ENCODE results near the gene CAPG.
"Not testable (repeated sequence)": the region's sequence is repeated elsewhere in the genome, so short reads cannot be mapped to it uniquely, and the experiment has no call there.

The CAPG gene

GRCh38 chr2:85395912-85396475 lies 14.2 kb downstream of the CAPG start:
- no peak for DNase-seq

DNA sequence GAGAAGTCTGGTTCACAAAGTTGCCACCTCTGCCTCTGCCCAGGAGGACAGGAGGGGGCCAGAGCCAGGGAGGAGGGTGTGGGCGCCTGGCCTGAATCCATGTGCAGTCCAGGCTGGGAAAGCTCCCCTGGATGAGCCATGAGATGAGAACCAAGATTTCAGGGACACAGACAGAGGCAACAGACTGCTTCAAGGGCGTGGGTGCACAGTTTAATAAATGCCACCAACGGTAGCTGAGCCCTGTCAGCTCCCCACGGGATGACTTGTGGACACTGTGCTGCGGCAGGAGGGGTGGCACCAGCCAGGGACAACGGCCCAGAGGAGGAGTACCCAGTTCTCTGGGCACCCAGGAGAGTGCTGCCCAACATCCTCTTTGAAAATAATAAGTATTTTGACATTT lies 15.2 kb downstream of the CAPG start:
- no peak for DNase-seq

DNA sequence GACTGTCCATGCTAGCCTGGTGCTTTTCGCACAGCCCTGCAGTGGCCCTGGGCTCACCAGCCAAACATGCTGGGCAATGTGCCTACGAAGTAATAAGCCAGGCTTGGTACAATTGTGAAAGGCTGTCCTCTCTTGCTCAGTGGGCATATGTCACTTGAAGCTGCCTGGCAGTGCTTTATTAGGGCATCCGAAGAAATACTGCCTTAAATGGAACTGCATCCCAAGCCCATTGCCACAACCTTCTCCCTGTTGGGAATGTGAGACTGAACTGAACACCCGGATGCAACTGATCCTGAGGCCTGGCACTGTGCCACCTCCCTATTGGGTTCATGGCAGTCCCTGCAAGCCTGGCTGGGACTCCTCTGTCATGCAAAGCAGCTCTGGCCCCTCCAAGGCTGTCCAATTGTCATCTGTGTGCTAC lies 15.9 kb downstream of the CAPG start:
- DNase-seq, result no peak

DNA sequence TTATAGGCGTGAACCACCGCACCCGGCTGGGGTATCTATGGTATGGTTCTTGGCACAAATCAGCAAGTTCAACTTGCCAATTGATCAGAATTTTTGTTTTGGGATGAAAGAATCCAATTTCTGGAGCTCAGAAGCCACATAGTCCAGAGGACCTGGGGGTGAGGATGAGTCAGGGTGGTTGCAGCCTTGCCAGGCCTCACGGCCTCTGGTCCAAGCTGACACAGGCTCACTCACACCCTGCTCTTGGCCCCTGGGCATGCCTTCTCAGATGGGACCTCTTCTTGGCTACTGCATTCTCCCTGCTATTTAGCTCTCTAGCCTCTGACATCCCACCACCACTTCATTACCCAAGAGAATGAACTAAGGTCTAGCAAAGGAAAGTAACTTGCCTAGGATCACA lies 16.3 kb downstream of the CAPG start:
- no peak for DNase-seq

DNA sequence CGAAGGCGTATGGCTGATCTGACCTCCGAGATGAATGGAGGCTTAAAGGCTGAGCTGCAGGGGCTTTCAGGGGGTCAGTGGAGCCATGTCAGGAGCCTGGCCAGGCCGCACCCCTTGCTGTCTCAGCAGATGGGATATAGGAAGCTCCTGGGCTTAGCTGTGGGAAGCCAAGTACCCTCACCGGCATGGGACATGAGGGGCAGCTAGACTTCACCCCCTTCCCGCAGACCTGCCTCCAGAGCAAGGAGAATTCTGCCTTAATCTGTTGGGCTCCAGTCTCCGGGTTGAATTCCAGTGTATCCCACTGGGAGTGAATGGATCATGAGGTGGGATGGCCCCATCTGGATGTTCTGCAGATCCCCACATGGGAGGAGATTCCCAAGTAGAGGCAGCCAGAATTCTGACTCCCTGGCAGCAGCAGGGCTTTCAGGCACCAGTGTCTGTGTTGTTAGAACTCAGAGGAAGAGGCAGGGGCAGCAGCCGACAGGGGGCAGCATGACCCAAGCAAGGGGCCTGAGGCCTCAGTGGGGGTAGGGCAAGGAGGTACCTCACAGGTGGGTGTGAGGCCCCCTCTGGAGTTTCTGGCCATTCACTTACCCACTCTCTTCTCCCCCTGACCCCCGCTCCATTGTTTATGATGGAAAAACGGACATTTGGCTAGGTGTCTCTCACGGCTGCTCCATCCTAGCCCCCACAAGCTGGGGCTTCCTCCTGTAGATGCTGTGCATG lies 19.1 kb downstream of the CAPG start:
- DNase-seq, result peak; percentile 62

- no peak for DNase-seq
Measured at GRCh38 chr2:85388878-85389538, 21.2 kb downstream of the CAPG start.

DNA sequence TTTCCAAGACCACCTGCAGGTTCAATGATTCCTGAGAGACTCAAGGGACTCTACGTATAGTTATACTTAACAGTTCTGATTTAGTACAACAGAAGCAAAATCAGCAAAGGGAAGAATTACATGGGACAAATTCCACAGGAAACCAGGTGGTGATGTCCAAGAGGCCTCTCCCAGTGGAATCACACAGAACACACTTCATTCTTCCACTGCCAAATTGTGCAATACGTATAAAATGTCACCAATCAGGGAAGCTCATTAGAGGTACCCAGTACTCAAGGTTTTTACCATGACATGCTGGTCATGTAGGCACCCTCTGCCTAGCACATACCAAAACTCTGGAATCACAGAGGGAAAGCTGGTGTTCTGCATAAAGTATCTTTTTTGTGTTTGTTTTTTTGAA lies 22.4 kb downstream of the CAPG start:
- DNase-seq, result no peak

DNA sequence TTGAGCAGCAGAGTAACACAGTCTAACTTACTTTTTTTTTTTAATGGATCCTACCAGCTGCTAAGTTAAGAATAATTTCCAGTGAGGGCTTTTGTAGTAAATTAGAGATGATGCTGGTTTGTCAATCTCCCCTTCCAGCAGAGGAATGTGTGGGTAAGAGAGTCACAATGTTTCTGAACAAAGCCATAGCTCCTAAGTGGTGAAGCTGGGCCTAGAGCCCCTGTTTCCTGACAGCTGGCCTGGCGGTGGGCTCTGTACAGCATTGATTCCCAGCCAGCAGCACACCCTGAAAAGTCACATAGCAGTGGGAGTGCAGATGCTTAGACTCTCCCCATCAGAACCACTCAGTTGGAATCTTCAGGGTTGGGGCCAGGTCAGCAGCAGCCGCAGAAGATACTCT lies 24.4 kb downstream of the CAPG start:
- DNase-seq, result no peak

- DNase-seq, result no peak
Measured at GRCh38 chr2:85383850-85384249, 26.3 kb downstream of the CAPG start.

GRCh38 chr2:85383151-85383550 lies 27.0 kb downstream of the CAPG start:
- DNase-seq, result not testable (repeated sequence)

- DNase-seq, result no peak
Measured at GRCh38 chr2:85380048-85380447, 30.1 kb downstream of the CAPG start.

DNA sequence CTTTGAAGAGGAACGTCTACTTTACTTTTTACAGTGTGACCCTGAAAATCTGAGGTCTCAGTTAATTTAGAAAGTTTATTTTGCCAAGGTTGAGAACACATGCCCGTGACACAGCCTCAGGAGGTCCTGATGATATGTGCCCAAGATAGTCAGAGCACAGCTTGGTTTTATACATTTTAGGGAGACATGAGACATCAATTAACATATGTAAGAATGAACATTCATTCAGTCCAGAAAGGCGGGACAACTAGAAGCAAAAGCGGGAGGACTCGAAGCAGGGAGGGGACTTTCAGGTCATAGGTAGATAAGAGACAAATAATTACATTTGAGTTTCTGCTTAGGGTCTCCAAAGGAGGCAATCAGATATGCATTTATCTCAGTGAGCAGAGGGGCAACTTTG lies 31.9 kb downstream of the CAPG start:
- no peak for DNase-seq

DNA sequence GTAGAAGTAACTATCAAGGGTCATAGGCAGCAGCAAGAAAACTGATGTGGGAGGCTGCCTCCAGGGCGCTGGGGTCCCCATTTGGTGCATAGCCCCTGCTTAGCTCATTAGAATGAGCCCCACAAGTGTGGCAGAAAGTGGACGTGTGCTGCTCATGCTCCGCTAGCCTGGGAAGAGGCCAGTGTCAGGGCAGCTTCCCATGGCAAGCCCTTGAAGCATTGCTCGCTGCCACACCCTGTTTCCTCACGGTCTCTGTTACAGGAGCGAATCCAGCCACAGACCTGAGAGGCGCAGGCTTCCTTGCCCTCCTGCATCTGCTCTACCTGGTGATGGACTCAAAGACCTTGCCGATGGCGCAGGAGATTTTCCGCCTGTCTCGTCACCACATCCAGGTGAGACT lies 33.1 kb downstream of the CAPG start:
- no peak for DNase-seq

DNA sequence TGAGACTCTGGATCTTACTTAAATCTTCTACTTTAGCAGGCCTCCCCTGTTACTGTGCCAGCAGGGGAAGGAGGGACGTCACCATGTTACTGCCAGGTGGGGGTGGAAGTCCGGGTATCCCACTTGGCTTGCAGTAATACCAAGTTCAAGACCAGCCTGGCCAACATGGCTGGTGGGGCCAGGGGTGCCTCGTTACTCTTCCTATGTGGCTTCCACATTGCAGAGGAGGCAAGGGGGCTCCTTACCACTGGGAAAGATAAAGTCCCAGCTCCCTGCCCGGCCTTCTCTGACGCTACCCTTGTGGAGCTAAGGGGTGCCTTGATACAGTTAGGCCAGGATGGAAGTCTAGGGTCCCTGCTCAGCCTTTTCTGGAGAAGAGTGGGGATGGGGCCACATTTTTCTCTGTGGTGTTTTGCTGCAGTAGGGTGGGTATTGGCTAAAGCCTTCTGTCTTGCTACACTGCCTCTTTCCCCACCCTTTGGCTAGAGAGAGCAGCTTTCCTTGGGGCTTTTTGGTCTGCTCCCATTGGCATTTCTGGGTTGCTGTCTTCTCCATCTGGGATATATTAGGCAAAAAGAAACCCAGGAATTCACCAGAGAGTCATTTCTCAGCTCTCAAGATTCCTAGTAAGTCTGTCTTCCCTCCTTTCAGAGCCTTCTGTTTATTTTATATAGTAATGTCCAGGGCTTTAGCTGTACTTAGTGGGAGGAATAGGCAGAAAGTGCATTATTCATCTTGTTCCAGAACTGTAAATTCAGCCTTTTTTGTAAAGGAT lies 33.7 kb downstream of the CAPG start:
- DNase-seq, result no peak

DNA sequence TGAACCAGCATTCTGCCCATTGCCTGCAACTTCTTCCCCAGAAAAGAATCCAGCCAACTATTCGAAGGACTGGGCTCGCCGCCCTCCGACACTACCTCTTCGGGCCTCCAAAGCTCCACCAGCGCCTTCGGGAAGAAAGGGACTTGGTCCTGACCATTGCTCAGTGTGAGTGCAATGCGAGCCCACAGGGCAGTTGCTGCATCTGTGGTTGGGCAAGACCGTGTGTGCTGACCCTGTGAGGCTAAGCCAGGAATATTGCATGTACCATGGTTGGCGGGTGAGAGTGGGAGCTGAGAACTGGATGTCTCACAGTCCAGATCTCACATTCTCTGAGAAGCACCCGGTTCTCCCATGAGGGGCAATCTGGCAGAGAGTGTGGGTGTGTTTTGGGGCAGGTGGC lies 39.1 kb downstream of the CAPG start:
- DNase-seq, result no peak

DNA sequence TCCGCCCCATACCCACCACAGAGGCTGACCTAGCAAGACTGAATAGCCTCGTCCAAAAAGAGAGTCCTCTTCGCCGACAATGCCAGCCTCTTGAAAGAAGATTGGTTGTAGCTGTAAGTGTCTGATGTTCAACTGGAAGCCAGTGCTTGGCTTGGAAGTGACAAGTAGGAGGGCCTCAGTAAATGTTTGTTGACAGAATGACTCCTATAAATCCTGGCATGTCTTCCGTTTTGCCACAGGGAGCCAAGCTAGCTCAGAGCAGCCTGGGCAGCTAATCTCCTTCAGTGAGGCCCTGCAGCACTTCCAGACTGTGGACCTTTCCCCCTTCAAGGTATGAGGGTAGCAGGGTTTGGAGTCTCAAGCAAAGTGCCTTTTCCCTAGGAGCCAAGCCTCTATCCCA lies 40.7 kb downstream of the CAPG start:
- DNase-seq, result no peak

- DNase-seq, result no peak
Measured at GRCh38 chr2:85368921-85369320, 41.2 kb downstream of the CAPG start.

DNA sequence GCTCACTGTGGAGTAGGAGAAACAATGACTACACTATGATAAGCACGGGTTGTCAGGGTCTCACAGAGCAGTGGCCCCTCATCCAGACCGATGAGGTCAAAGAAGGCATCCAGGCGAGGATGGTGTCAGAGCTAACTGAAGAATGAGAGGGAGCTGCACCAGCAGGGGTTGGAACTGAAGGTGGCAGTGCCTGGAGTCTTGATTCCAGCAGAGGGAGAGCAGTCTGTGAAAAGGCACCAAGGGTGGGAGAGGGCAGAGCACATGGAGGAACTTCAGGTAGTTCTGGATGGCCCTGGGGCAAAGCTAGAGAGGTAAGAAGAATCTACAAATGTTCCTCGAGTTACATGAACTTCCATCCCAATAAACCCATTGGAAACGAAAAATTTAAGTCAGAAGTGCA lies 43.0 kb downstream of the CAPG start:
- DNase-seq, result no peak

GRCh38 chr2:85362653-85363387 lies 47.3 kb downstream of the CAPG start:
- not testable (repeated sequence) for DNase-seq

DNA sequence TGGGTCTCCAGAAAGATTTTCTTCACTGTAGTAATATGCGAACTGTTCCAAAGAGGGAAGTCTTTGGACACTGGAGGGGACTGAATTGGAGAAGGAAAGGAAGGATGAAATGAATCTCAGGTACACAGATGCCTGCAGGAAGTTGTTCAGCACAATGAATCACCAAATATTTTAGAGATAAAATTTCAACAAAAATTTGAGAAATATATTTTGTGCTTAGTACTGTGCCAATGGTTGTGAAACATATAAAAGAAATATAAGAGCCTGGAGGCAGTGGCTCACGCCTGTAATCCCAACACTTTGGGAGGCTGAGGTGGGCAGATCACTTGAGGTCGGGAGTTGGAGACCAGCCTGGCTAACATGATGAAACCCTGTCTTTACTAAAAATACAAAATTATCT lies 52.4 kb downstream of the CAPG start:
- no peak for DNase-seq

DNA sequence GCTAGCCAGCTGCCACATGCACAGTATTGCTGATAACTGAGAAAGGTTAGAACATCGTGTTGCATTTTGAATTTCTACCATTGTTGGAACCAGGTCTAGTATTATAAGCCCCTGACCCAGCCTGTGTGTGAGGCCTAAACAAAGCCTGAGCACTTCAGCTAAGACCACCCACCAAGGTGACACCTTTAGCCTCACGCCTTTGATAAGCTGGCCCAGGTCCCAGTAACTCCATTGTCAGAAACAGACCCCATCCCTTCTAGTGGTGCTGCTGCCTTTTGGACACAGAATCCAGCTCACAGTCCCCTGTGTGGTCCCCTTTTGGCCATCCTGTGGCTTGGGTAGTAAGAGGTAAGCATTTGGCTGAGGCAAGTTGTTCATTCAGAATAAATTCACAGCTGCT lies 54.0 kb downstream of the CAPG start:
- no peak for DNase-seq

GRCh38 chr2:85355521-85355920 lies 54.6 kb downstream of the CAPG start:
- DNase-seq, result no peak

GRCh38 chr2:85355073-85355410 lies 55.1 kb downstream of the CAPG start:
- DNase-seq, result no peak

Measured in OCI-M1 (cell line).